IMR-90 (cell line): Measurements from ENCODE around the gene SUGCT.

Source experiments
- BHLHE40 ChIP-seq: fragments of 150-350 bp; IDR thresholded peaks from 2 replicates; pipeline ENCODE4 v1.6.1; 2016; ENCODE audit warnings: mild to moderate bottlenecking, low read depth, low read length
- CHD1 ChIP-seq: IDR thresholded peaks from 2 replicates; pipeline ENCODE4 v1.6.1; 2012; ENCODE audit warnings: low read depth, low read length, improper control_type of control experiment
- FOS ChIP-seq: fragments of 150-350 bp; IDR thresholded peaks from 2 replicates; pipeline ENCODE4 v1.6.1; 2016; ENCODE audit warnings: low read depth, low read length
- MAZ ChIP-seq: IDR thresholded peaks from 2 replicates; pipeline ENCODE4 v1.6.1; 2012; ENCODE audit warnings: low read depth, mild to moderate bottlenecking, low read length, improper control_type of control experiment, moderate library complexity, borderline replicate concordance
- MXI1 ChIP-seq: IDR thresholded peaks from 2 replicates; pipeline ENCODE4 v1.6.1; 2012; ENCODE audit warnings: low read depth, mild to moderate bottlenecking, low read length, moderate library complexity, borderline replicate concordance
- NFE2L2 ChIP-seq: fragments of 150-350 bp; IDR thresholded peaks from 2 replicates; pipeline ENCODE4 v1.6.1; 2016; ENCODE audit warnings: low read depth, mild to moderate bottlenecking, low read length
- POLR2A ChIP-seq: IDR thresholded peaks from 2 replicates; pipeline ENCODE4 v1.6.1; 2012; ENCODE audit warnings: mild to moderate bottlenecking, low read depth, low read length
- RAD21 ChIP-seq: IDR thresholded peaks from 2 replicates; pipeline ENCODE4 v1.6.1; 2012; ENCODE audit warnings: low read length, improper control_type of control experiment
- RCOR1 ChIP-seq: IDR thresholded peaks from 2 replicates; pipeline ENCODE4 v1.6.1; 2012; ENCODE audit warnings: mild to moderate bottlenecking, low read length, improper control_type of control experiment; ENCODE audit not compliant: insufficient replicate concordance
- RFX5 ChIP-seq: IDR thresholded peaks from 2 replicates; pipeline ENCODE4 v1.8.0; 2012; ENCODE audit warnings: low read depth, mild to moderate bottlenecking, low read length, moderate library complexity
- SMC3 ChIP-seq: fragments of 150-350 bp; IDR thresholded peaks from 2 replicates; pipeline ENCODE4 v1.6.1; 2016; ENCODE audit warnings: low read depth, mild to moderate bottlenecking, antibody characterized with exemption, low read length, moderate library complexity
- TF ChIP-seq, protein P1 (sequence below): conservative IDR thresholded peaks from 2 replicates; pipeline ENCODE4 v1.5.1; 2012; ENCODE audit warnings: mild to moderate bottlenecking, low read depth, low read length, improper control_type of control experiment
- TF ChIP-seq, protein P2 (sequence below): fragments of 150-350 bp; IDR thresholded peaks from 2 replicates; pipeline ENCODE4 v1.6.1; 2017; ENCODE audit warnings: mild to moderate bottlenecking, antibody characterized with exemption, low read length, low read depth

DNA sequence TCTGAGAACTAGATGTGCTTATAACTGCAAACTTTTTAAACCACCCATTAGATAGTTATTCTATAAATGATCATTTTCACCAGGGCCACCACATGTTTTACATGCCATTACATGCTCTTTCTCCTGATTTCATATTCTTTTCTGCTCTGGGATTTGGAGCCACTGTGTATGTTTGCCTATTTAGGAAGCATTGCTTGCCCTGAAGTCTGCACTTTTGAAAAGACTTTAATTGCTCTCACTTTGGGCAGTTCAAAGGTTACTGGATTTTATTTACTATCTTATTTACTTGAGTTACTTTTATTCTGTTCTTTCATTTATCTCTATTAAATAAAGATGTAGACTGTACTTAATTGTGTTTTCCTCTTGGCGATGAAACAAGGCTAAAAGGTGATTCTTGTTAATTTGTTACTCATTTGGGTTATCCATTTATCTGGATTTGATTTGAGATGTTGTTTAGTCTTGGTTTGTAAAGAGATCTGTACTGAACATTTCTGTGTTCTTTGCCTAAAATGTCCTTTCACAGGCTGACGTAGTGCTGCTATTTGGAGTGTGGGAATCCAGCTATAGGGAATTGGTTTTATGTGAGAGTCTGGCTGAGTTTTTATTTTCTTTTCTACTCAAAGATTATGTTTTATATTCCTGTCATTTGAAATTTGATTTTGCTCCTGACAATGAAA lies 88.8 kb downstream of the SUGCT start:
- TF ChIP-seq, protein P1, sequence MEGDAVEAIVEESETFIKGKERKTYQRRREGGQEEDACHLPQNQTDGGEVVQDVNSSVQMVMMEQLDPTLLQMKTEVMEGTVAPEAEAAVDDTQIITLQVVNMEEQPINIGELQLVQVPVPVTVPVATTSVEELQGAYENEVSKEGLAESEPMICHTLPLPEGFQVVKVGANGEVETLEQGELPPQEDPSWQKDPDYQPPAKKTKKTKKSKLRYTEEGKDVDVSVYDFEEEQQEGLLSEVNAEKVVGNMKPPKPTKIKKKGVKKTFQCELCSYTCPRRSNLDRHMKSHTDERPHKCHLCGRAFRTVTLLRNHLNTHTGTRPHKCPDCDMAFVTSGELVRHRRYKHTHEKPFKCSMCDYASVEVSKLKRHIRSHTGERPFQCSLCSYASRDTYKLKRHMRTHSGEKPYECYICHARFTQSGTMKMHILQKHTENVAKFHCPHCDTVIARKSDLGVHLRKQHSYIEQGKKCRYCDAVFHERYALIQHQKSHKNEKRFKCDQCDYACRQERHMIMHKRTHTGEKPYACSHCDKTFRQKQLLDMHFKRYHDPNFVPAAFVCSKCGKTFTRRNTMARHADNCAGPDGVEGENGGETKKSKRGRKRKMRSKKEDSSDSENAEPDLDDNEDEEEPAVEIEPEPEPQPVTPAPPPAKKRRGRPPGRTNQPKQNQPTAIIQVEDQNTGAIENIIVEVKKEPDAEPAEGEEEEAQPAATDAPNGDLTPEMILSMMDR = no peak
- no peak for TF ChIP-seq BHLHE40
- TF ChIP-seq POLR2A = no peak
- no peak for TF ChIP-seq MAZ
- no peak for TF ChIP-seq RFX5
- TF ChIP-seq CHD1 = no peak
- no peak for TF ChIP-seq SMC3
- TF ChIP-seq RCOR1 = no peak
- TF ChIP-seq RAD21 = no peak
- no peak for TF ChIP-seq NFE2L2
- TF ChIP-seq, protein P2, sequence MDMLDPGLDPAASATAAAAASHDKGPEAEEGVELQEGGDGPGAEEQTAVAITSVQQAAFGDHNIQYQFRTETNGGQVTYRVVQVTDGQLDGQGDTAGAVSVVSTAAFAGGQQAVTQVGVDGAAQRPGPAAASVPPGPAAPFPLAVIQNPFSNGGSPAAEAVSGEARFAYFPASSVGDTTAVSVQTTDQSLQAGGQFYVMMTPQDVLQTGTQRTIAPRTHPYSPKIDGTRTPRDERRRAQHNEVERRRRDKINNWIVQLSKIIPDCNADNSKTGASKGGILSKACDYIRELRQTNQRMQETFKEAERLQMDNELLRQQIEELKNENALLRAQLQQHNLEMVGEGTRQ = no peak
- no peak for TF ChIP-seq FOS
- TF ChIP-seq MXI1 = no peak
